A673 (cell line): ENCODE measurements around the gene GBA2.

ENCODE experiments used
- EZH2 ChIP-seq: fragments of 200-600 bp; sonication (generic); IDR thresholded peaks from 2 replicates; pipeline ENCODE4 v1.6.1; 2017; ENCODE audit warnings: borderline replicate concordance, low read depth, mild to moderate bottlenecking, mixed read lengths, antibody characterized with exemption, low read length; ENCODE audit not compliant: poor library complexity, severe bottlenecking
- TF ChIP-seq, protein P1 (sequence below): fragments of 300-800, 200-600 bp; sonication (generic); conservative IDR thresholded peaks from 2 replicates; pipeline ENCODE4 v1.5.1; 2017; ENCODE audit warnings: low read depth, mild to moderate bottlenecking, antibody characterized with exemption, low read length, moderate library complexity, mixed read lengths

DNA sequence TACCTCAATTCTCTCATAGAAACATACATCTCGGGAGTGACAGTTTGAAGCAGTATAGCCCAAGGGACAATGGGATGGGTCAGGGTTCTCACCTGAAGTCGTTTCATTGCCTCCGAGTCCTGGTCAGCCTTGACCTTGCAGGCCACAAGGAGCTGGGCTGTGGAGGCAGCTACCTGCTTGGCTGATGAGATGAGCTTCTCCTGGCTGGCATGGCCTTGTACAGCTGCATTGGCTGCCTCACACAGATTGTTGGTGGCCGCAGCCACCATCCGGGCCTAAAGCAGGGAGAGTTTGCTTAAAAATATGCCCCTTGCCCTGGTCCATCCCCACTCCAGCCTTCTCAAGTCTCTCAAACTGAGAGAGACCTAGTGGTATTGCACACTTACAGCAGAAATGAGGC lies 50.8 kb downstream of the GBA2 start:
- TF ChIP-seq, protein P1, sequence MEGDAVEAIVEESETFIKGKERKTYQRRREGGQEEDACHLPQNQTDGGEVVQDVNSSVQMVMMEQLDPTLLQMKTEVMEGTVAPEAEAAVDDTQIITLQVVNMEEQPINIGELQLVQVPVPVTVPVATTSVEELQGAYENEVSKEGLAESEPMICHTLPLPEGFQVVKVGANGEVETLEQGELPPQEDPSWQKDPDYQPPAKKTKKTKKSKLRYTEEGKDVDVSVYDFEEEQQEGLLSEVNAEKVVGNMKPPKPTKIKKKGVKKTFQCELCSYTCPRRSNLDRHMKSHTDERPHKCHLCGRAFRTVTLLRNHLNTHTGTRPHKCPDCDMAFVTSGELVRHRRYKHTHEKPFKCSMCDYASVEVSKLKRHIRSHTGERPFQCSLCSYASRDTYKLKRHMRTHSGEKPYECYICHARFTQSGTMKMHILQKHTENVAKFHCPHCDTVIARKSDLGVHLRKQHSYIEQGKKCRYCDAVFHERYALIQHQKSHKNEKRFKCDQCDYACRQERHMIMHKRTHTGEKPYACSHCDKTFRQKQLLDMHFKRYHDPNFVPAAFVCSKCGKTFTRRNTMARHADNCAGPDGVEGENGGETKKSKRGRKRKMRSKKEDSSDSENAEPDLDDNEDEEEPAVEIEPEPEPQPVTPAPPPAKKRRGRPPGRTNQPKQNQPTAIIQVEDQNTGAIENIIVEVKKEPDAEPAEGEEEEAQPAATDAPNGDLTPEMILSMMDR = no peak
- TF ChIP-seq EZH2 = no peak
